ENCODE data around the gene AGBL5.
A peak's percentile ranks its signal among the peaks of the same experiment; 100 is the strongest.
"Not testable (repeated sequence)": the region's sequence is repeated elsewhere in the genome, so short reads cannot be mapped to it uniquely, and the experiment has no call there.

The AGBL5 gene

DNA sequence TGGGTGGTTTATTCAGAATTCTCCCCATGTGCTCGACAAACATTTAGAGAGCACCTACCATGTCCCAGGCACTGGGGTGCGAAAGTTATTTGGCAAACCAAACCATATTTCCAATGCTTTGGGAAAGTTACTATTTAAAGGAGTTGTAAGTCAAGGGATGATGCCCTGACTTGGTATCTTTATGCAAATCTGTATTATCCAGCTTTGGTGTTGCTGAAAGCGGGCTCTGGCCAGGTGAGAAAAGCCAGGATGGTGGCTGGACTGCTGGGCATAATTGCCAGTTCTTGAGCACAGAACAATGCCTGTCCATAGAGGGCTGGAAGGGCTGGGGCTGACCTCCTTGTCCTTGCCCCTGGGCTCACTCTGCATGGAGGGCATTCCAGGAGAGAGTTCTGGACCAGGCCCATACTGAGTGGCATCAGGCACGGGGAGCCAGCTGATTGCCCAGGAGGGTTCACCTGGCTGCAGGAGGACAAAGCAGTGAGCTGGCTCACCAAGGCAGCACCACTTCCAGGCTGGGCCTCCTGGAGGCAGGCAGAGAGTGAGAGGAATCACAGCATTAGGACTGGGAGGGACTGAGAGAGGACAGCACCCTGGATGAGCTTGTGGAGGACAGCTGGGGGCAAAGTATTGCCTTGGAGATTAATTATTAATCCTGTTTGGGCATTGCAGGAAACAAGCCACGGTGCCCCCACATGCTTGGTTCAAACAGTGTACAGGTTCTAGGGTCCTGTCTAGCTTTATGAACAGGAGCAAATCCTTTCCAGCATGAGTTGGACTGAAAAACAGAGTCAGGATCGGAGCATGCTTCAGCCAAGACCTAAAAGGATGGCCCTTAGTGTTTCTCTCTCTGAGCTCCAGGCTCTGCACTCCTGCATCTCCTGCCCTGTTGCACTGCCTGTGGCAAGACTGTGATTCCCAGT lies 42.2 kb downstream of the AGBL5 start:
- DNase-seq: no peak

DNA sequence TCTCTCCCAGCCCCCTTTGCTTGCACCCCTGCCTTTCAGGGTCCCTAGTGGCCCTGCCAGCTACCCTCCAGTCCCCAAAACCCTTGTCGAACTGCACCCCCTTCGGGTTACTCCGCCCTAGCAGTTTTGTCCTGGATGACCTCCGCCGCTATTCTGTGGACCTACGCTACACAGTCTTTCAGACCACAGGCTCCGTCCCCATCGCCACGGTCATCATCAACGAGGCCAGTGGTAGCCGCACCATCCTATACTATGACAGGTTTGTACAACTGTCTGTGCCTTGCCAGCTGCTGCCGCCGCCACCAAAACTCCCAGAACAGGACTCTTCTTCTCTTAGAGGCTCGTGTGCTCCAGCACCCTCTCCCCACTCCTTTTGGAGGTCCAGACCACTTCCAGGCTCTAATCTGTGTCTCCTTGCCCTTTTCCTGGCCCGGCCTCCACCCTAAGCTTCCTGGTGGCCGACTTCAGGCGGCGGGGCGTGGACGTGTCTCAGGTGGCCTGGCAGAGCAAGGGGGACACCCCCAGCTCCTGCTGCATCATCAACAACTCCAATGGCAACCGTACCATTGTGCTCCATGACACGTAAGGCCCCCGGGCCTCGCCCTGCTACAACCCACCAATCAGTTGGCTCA lies 43.0 kb downstream of the AGBL5 start:
- no peak for DNase-seq

DNA sequence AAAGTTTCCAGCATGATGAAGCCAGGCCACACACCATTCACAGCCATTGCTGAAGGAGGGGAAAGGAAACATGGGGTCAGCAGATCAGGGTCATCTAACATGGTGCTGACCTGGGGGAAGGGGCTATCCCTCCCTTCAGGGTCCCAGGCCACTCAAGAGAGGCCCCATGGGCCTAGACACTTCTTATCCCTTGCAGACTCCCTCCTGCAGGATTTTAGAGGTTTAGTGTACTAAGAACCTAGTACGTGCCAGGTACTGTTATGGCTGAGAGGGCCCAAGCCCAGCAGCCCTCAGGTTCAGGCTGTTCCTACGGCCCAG lies 43.9 kb downstream of the AGBL5 start:
- DNase-seq: no peak

DNA sequence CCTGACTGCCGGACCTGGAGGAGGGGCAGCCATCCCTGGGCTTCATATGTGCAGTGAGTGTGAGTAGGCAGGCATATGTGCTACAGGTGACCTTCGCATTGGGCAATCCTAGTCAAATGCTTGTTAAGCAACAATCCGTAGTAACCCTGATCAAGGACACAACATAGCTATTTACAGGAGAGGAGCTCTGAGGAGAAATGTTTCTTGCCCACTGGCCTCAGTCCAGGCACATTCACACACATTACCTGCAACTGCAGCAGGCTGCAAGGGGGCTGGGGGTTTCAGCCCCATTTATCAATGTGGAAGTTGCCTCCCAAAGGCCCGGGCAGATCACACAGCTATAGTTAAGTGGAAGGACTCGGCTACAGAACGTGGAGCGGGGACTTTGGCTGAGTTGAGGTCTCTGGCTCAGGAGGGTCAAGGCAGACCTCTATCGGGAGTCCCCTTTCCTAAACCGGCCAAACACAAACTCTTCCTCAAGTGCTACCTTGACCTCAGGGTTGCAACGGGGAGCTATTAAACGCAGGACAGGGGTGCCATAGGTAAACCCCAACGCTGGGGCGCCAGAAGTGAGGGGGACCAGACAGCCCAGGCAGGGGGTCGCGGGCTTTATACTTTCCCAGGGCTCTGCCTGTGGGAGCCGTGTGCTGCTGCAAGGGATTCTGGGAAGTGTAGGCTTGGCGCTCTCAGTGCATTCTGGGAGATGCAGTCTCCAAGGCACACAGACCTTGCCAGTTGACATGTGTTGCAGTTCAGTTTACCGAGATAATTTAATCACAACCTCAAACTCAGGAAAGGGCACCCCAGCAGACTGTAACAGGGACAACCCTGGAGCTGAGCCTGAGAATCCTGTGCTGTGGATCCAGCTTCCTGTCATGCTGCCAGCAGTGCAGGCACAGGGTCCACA lies 44.5 kb downstream of the AGBL5 start:
- peak; percentile 61 for DNase-seq

DNA sequence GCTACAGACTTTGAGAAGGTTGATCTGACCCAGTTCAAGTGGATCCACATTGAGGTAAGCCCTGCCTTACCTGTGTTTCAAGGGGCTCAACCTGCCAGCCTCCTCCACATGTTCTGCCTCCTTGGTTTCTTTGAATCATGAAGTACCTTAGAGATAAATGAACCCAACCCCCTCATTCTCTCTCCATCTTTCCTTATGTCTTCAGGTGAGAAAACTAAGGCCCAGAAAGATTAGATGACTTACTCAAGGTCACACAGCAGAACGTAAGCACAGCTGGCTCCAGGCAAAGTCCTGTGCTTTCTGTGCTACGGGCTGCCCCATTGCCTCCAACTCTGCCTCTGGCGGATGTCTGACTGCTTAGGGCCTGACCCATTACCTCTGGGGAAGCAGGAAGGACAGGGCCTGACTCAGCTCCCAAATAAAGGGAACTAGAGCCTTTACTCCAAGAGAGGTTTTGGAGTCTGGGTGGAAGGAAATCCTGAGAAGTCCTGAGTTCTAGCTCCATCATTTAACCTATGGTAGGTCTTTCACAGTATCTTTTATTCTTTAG lies 45.4 kb downstream of the AGBL5 start:
- no peak for DNase-seq

DNA sequence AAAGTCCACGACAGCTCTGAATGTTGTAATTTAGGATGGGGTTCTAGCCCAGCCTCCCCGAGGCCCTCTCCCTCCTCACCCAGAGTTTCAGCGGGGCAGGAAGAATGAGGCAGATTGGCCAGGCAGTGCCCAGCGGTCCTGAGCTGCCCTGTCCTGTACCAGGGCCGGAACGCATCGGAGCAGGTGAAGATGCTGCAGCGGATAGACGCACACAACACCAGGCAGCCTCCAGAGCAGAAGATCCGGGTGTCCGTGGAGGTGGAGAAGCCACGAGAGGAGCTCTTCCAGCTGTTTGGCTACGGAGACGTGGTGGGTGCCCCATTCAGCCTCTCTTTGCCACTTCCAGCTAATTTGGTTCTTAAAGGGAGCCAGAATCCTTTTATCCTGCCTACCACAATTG lies 45.9 kb downstream of the AGBL5 start:
- DNase-seq: no peak

DNA sequence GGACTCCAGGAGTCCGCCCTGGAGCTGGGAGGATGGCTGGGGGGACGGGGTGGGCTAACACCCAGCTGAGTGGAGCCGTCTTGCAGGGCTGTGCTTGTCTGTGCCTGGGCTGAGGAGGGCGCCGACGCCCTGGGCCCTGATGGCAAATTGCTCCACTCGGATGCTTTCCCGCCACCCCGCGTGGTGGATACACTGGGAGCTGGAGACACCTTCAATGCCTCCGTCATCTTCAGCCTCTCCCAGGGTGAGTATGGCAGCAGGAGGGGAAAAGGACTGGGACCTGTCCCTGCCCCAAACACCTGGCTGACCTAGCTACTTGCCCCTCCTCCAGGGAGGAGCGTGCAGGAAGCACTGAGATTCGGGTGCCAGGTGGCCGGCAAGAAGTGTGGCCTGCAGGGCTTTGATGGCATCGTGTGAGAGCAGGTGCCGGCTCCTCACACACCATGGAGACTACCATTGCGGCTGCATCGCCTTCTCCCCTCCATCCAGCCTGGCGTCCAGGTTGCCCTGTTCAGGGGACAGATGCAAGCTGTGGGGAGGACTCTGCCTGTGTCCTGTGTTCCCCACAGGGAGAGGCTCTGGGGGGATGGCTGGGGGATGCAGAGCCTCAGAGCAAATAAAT lies 48.0 kb downstream of the AGBL5 start:
- DNase-seq: no peak

DNA sequence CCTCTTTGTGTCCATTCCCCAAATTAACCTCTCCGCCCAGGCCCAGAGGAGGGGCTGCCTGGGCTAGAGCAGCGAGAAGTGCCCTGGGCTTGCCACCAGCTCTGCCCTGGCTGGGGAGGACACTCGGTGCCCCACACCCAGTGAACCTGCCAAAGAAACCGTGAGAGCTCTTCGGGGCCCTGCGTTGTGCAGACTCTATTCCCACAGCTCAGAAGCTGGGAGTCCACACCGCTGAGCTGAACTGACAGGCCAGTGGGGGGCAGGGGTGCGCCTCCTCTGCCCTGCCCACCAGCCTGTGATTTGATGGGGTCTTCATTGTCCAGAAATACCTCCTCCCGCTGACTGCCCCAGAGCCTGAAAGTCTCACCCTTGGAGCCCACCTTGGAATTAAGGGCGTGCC lies 48.6 kb downstream of the AGBL5 start:
- no peak for DNase-seq

DNA sequence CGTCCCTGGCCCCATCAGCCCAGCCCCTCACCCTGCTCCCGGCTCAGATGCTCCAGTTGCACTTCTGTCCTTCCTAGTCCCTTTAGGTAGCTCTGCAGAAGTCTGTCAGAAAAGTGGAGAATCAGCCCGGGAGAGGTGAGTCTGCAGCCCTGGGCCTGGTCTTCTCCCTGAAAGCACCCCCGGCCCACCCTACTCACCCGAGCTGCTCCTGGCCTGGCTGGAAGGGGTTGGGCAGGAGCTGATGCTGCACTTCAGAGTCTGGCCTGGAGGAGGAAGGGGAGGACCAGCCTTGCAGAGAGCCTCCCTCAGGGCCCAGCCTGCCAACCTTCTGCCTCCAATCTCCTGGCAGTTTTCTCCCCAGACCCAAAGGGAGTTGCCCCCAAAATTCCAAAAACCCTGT lies 50.9 kb downstream of the AGBL5 start:
- DNase-seq: no peak

DNA sequence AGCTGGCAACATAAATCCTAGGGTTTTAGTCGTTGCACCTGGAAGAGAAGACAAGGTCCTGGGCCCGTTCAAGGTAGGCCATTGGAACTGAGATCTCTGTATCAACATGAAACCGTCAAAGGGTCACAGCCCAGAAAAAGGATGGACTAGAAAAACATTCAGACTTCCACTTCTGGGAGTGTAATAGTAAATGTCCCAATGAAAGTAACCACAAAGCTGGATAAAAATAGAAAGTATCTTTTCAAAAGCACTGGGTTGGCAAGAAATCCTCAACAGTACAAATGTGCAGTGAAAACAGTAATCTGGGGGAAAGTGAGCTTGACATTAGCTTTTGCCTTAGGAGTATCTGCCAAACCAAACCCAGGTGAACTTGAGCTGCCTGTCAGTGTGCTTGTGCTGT lies 54.5 kb downstream of the AGBL5 start:
- no peak for DNase-seq

DNA sequence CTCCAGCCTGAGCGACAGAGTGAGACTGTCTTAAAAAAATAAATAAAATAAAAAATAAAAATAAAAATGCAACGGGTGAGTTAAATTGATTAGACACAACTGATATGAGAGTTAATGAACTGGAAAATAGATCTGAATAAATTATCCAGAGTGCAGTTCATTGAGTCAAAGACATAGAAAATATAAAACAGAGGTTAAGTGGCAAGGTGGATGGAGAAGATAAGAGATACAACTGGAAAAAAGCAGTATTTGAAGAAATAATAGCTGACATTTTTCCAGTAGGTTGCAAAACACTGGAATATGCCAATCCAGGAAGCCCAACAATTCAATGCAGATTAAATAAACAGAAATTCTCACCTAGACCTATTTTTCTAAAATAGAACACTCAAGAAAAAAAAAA lies 56.8 kb downstream of the AGBL5 start:
- no peak for DNase-seq

DNA sequence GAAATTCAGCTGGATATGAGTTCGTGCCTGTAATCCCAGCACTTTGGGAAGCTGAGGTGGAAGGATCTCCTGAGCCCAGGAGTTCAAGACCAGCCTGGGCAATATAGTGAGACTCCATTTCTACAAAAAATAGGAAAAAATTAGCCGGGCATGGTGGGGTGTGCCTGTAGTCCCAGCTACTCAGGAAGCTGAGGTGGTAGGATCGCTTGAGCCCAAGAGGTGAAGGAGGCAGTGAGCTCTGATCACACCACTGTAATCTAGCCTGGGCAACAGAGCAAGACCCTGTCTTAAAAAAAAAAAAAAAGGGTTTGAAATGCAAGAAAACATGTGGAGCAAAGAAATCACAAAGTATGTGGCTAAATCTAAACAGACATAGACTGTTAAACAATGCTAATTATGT lies 57.6 kb downstream of the AGBL5 start:
- no peak for DNase-seq

DNA sequence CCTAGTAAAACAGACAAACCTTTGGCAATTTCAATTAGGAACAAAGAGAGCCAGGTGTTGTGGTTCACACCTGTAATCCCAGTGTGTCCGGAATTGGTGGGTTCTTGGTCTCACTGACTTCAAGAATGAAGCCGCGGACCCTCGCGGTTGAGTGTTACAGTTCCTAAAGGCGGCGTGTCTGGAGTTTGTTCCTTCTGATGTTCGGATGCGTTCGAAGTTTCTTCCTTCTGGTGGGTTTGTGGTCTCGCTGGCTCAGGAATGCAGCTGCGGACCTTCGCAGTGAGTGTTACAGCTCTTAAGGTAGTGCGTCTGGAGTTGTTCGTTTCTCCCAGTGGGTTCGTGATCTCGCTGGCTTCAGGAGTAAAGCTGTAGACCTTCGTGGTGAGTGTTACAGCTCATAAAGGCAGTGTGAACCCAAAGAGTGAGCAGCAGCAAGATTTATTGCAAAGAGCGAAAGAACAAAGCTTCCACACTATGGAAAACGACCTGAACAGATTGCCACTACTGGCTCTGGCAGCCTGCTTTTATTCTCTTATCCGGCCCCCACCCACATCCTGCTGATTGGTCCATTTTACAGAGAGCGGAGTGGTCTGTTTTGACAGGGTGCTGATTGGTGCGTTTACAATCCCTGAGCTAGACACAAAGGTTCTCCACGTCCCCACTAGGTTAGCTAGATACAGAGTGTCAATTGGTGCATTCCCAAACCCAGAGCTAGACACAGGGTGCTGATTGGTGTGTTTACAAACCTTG lies 59.3 kb downstream of the AGBL5 start:
- DNase-seq: not testable (repeated sequence)

DNA sequence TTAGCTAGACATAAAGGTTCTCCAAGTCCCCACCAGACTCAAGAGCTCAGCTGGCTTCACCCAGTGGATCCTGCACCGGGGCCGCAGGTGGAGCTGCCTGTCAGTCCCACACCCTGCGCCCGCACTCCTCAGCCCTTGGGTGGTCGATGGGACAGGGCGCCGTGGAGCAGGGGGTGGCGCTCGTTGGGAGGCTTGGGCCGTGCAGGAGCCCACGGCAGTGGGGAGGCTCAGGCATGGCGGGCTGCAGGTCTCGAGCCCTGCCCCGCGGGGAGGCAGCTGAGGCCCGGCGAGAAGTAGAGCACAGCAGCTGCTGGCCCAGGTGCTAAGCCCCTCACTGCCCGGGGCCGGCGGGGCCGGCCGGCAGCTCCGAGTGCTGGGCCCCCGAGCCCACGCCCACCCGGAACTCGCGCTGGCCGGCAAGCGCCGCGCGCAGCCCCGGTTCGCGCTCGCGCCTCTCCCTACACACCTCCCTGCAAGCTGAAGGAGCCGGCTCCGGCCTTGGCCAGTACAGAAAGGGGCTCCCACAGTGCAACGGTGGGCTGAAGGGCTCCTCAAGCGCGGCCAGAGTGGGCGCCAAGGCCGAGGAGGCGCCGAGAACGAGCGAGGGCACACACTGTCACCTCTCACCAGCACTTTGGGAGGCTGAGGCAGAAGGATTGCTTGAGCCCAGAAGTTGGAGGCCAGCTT lies 60.1 kb downstream of the AGBL5 start:
- DNase-seq: not testable (repeated sequence)

DNA sequence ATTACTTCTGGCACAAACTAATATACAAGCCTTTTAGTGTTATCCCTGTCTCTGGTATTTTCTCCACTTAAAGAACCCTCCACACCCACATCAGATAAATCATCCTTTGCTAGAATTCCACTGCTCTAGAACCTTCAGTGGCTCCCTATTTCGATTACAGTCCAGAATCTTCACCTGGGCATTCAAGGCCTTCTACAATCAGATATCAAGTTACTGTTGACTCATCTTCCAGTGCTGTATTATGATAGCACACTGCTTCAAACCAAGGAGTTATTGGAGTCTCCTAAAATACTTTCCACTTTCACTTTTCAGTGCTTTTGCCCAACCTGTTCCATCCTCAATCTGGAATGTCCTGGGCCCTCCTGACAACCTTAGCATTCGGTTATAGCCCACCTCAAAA lies 64.1 kb downstream of the AGBL5 start:
- DNase-seq: no peak

DNA sequence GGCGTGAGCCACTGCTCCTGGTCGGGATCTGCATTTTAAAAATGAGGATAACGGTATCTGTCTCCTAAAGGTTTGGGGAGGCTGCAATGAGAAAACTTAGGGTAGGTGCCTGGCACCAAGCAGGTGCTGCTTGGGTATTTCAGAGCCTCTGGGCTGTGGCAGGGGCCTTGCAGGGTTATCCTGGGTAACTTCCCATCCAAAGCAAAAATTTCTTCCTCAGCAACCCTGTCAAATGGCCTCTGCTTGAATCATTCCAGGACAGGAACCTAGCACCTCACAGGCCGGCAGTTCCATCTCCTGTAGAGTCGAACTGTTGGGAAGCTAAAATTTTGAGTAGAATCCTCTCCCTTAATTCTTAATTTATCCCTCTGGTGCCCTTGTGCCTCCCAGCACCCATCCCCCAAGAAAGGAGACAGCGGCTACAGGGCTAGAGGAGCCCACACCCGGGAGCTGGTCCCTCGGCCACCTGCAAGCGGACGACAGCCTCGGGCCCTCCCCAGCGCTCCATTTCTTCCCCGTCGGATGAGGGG lies 66.6 kb downstream of the AGBL5 start:
- DNase-seq: no peak

DNA sequence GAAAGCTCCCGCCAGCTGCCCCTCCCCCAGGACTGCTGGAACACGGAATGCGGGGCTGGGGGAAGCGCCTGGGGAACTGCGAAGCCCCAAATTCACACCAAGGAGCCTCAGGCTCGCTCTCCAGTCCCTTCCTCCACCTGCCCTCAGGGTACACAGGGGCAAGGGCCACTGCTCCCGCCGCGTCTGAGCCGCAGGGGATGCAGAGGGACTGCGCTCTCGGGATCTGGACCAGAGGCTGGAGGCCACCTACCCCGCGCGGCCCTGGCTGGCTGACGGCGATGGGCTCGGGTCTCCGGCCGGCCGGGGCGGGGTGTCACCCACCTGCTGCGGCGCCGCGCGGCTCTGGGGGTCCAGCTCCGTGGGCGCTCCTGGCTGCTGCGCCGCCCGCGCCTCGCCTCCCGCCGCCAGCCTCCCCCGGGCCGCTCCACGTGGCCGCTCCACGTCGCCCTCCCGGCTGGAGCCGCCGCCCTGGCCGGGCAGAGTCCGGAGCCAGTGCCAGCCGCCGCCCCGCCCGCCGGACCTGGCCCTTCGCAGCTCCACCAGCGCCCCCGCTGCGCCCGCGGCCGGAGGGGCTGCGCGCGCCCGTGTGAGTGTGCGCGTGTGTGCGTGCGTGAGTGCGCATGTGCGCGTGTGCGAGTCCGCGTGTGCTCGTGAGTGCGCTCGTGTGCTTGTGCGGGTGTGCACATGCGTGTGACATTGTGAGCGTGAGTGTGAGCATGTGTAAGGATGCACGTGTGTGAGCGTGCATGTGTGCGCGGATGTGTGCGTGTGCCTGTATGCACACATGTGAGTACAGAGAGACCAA lies 67.3 kb downstream of the AGBL5 start, which contains the start of gene CGREF1:
Gene CGREF1, minus strand, starts transcription at position 604 of the 805 bp plus-strand sequence. CDS start 14,762 bp downstream, outside the sequence.
- DNase-seq: no peak

DNA sequence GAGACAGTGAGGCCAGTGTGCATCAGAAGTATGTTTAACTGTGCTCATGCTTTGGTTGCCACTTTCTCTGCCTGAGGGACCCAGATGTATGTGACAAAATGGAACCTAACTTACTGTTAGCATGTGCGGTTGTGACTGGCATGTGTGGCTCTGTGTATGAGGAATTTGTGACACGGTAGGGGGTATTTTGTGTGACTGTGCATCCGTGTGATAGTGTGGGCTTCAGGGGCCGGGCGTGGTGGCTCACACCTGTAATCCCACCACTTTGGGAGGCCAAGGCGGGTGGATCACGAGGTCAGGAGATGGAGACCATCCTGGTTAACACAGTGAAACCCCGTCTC lies 67.8 kb downstream of the AGBL5 start:
- not testable (repeated sequence) for DNase-seq

Measured in activated CD4-positive, alpha-beta T cell treated with anti-CD3 and anti-CD28 coated beads, Interleukin-2, amount 50 U/mL, for 16 hours (primary cell).